ENCODE data around the gene NYAP2.

Gene NYAP2

DNA sequence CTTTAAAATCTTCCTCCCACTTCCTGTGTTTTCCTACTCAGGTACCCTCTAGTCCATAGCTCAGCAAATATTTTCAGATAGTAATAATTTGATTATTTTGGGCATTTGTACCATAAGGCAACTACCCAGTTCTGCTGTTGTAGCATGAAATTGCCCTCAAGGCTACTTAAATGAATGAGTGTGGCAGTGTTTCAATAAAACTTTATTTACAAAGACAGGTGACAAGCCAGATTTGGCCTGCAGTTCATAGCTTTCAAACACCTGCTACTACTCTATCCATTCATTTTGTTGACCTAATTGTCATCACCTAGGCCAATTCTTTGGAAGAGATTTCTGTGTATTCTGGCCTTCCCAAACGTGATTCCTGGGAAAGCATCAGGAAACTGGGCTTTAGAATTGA lies 28.9 kb downstream of the NYAP2 start:
- DNase-seq (ENCODE audit: low read depth in 2 of 2): no peak

GRCh38 chr2:225429717-225430116 lies 30.2 kb downstream of the NYAP2 start:
- DNase-seq (ENCODE audit: low read depth in 2 of 2): no peak

DNA sequence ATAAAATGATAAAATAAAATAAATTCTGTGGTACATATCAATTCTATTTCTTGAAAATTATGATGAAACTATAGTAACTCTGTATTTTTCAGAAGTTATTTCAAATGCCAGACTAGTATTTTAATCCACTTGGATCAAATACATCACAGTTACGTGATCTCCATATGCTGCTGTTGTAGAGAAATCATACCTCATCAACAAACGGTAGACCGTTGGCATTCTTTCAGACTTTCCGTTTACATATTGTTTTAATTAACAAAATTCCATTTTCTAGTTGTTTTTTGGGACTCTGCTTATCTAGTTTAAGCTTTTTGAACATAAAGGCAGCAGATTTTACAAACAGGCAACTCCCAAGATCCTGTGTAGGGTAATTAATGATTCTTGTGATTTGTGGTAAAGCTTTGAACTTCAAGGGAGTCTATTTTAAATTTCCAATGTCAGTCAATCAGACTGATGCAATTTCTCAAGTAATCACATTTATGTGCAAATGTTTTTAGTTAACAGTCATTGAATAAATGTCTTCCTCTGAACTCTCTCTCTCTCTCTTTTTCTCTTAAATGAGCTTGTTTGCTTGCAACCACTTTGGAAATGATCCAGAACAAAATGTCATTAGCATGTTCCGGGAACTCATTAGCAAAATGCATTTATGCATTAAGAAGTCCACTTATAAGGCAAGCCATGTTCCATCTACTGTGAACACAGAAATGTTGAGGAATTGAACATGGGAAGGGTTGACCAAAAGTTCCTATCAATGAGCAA lies 31.8 kb downstream of the NYAP2 start:
- no peak for DNase-seq (ENCODE audit: low read depth in 2 of 2)

GRCh38 chr2:225434014-225434413 lies 34.5 kb downstream of the NYAP2 start:
- DNase-seq (ENCODE audit: low read depth in 2 of 2): no peak

- no peak for DNase-seq (ENCODE audit: low read depth in 2 of 2)
Measured at GRCh38 chr2:225437319-225437718, 37.8 kb downstream of the NYAP2 start.

DNA sequence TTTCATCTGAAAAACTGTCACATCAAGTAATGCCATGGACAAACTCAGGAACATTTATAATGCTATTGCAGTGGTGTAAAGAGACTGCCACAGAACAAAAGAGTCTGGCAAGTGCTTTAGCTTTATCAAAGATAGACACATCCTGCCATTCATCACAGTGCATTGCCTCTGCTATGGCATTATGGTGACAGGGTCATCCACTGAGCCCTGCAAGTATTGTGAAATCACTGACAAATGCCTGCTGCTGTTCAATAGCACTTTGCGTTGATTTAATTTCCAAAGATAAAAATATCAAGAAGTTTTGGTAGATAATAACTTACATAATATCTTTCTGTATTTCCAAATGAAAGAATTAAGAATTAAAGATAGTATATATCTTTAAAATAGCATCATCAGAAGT lies 38.7 kb downstream of the NYAP2 start:
- no peak for DNase-seq (ENCODE audit: low read depth in 2 of 2)

DNA sequence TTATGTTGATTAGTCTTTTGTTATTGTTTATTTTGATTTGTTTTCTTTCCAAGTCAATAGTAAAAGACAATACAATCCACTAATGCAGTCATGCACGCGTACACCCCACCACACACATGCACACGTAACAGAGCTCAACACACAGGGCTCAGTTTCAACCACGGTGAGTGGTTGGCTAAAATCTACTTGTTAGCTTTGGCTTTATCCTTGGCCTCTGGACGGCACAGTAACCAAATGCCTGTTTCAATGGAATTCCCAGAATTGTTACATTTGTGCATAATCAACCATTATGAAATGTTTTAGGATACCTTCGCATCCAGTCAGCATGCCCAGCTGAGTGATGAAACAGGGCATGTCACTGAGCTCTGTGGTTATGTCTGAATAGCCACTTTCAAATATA lies 53.2 kb downstream of the NYAP2 start:
- DNase-seq (ENCODE audit: low read depth in 2 of 2): no peak

DNA sequence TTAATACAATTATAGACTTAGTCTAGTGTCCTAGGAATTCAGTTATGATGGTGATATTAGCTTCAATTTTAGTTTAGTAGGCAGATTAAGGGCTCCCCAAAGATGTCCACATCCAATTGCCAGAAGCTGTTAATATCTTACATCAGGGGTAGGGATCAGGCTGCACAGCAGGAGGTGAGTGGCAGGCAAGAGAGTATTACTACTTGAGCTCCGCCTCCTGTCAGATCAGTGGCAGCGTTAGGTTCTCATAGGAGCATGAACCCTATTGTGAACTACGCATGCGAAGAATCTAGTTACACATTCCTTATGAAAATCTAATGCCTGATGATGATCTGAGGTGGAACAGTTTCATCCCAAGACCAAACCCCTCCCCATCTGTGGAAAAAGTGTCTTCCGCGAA lies 54.9 kb downstream of the NYAP2 start:
- no peak for DNase-seq (ENCODE audit: low read depth in 2 of 2)

- DNase-seq (ENCODE audit: low read depth in 2 of 2): no peak
Measured at GRCh38 chr2:225456619-225457260, 57.2 kb downstream of the NYAP2 start.

GRCh38 chr2:225457482-225457881 lies 58.0 kb downstream of the NYAP2 start:
- no peak for DNase-seq (ENCODE audit: low read depth in 2 of 2)

GRCh38 chr2:225458431-225459117 lies 59.1 kb downstream of the NYAP2 start:
- no peak for DNase-seq (ENCODE audit: low read depth in 2 of 2)

GRCh38 chr2:225462417-225462816 lies 62.9 kb downstream of the NYAP2 start:
- no peak for DNase-seq (ENCODE audit: low read depth in 2 of 2)

DNA sequence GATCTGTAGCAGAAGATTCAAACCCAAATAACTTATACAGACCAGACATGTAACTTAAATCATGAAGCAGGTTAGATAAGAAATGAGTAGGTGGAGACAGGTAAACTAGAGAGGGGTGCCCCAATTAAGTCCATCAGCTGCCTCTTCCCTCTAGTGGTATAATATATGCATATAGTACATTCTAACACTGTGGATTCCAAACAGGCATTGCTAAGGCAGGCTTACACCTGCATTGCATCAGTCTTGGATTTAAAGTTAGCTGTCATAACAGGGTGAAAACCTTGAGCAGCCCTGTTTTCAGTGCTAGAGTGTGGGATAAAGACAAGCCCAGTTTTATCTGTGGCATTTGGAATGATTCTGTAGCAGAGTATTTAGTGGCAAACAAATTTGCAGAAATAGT lies 63.4 kb downstream of the NYAP2 start:
- no peak for DNase-seq (ENCODE audit: low read depth in 2 of 2)

DNA sequence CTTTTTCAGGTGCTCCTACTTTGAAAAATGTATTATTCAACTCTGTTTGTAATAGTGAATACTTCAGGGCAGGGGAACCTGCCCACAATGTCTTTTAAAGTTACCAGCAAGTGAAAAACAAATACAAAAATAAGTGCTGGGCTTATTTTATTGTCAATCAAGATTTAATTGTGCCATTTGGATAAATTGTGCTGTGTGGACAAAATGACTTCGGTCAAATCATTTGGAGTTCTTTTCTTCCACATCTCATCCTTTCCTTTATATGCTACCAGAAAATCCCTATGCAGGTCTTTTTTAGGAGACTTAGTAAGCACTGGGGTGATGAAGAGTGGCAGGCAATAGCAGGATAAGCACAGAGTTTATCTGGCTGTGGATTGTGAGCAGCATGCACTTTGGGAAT lies 63.9 kb downstream of the NYAP2 start:
- no peak for DNase-seq (ENCODE audit: low read depth in 2 of 2)

GRCh38 chr2:225464346-225465025 lies 65.0 kb downstream of the NYAP2 start:
- no peak for DNase-seq (ENCODE audit: low read depth in 2 of 2)

- no peak for DNase-seq (ENCODE audit: low read depth in 2 of 2)
Measured at GRCh38 chr2:225465827-225466226, 66.3 kb downstream of the NYAP2 start.

DNA sequence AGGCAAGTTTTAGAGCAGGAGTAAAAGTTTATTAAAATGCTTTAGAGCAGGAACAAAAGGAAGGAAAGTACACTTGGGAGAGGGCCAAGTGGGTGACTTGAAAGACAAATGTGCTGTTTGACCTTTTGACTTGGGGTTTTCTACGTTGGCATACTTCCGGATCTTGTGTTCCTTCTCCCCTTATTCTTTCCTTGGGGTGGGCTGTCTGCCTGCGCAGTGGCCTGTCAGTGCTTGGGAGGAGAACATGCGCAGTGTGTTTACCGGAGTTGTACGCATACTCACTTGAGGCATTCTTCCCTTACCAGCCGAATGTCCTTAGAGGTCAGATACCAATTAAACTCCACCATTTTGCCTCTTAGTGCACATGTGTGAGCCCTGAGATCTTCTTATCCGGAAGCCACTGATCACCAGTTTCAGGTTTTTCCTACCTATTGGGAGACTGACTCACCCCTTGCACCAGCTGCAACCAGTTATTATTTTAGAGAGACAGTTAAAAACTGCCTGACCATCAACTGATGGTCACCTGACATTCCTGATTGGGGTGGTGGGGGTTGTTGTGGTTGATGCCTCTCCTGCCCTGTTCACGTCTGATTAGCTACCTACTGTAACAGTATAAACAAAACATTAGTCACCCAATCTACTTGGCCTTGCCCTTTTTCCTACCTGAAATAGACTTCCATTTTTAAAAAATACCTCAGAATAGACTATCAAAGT lies 67.5 kb downstream of the NYAP2 start:
- DNase-seq (ENCODE audit: low read depth in 2 of 2): no peak

- DNase-seq (ENCODE audit: low read depth in 2 of 2): no peak
Measured at GRCh38 chr2:225468131-225468530, 68.6 kb downstream of the NYAP2 start.

DNA sequence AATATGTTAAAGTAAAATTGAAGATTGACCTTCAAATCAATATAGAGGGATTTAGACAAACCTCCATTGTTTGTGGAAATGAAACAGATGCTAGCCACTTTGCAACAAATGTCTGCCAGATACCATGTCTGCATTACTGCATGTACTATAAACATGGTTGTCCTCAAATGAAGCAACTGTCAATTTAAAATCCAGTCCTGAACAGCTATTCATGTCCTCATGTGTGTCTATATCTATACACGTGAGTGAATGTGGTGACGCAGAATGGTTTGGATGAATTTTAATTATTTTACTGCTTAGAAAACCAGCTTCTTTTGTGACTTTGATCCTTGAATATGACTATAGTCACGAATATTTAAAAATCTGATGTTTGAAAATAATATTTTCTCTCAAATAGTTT lies 71.5 kb downstream of the NYAP2 start:
- no peak for DNase-seq (ENCODE audit: low read depth in 2 of 2)

DNA sequence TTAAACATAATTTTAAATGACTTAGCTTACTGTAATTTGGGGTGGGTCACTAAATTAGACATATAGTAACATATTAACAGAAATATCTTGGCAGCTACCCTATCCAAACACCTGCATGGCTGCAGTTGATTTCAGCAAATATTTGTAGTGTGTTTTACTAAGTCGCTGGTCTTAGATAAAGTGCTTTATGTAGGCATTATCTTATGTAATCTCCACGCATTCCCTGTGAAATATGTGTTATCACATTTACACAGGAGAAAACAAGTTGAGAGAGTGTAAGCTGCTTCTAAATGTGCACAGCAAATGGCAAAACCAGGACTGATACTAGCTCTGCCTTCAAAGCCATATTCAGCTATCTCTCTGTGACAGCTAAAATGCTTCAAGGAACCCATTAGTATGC lies 72.0 kb downstream of the NYAP2 start:
- DNase-seq (ENCODE audit: low read depth in 2 of 2): no peak

GRCh38 chr2:225472161-225472560 lies 72.7 kb downstream of the NYAP2 start:
- DNase-seq (ENCODE audit: low read depth in 2 of 2): no peak

DNA sequence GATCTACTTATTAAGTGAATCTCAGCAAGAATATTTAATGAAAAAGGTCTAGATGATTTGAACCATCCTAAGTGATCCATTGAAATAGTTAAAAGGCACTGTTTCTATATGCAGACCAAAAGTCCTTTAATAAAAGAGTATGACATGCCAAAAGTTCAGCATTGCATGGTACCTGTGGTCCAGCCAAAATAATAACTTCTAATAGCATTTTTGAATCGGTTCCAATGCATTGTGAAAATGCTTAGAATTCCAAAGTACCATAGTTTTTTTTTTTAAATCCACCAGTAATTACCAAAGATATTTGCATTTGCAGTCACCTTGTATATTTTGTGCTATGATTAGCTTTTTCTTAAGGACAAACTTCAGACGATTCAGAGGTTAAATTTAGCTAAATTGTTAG lies 79.9 kb downstream of the NYAP2 start:
- no peak for DNase-seq (ENCODE audit: low read depth in 2 of 2)

Measured in stimulated activated CD8-positive, alpha-beta memory T cell treated with anti-CD3 and anti-CD28 coated beads, Interleukin-15, amount 100 ng/mL, for 48 hours (primary cell).